WI38 (cell line): ENCODE data around the gene WDR59.

ENCODE experiments used
- H3K4me3 ChIP-seq: 2 replicates; pipeline ENCODE4 v1.5.1; 2011; ENCODE audit warnings: low read depth, mild to moderate bottlenecking, control low read depth, low read length
- CTCF ChIP-seq: IDR thresholded peaks from 2 replicates; pipeline ENCODE4 v1.5.1; 2012; ENCODE audit warnings: low read depth, mild to moderate bottlenecking, control low read depth, low read length

The WDR59 gene

DNA sequence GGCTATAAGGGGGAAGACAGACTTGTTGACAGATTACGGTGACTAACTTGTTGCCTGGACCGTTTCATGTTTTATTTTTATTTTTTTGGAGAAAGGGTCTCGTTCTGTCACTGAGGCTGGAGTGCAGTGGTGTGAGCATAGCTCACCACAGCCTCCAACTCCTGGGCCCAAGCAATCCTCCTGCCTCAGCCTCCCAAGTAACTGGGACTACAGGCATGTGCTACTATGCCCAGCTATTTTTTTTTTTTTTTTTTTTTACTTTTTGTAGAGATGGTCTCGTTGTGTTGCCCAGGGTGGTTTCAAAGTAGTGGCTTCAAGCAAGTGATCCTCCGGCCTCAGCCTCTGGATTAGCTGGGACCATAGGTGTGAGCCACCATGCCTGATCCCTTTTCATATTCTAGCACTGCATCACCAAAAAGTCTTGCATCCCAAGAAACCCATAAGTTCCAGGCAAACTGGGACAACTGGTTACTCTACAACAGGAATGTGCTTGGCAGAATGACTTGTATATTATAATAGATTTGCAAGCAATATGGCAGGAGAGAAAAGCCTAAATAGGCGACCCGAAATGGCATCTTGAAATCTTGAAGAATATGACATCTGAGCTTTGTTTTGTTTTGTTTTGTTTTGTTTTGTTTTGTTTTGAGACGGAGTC, 2.2 kb upstream of the WDR59 start:
- no peak overlapping the region for H3K4me3 ChIP-seq
- TF ChIP-seq CTCF = no peak

DNA sequence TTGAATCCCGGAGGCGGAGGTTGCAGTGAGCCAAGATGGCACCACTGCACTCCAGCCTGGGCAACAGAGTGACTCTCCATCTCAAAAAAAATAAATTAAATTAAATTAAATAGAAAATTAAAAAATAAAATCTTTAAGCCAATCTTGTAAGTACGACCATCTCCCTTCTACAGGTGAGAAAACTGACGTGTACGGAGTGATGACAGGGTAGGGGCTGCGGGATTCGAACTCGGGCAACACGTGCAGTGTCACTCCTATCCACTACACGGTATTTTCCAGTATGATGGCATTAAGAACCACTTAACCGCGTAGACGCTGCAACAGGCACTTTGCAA, 762 bp downstream of the WDR59 start:
- peak overlapping the region; percentile 99 for H3K4me3 ChIP-seq
- no peak for TF ChIP-seq CTCF

DNA sequence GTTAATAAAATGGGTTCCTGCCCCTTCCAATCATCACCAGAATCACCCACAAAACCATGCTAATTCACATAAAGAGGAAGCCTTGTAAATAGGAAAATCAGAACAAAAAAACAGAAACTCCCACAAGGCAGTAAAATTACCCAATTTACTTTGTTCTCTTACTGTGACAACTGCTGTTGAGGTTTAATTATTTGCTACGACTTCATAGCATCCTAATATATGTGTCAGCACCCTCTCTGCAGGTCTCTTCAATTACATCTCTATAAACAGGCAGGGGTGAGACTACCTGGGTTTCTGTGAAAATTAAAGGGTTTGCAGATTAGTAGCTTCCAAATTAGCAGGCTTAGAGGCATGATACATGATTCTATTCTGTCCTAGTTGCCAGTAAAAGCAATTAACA, 2.7 kb downstream of the WDR59 start:
- TF ChIP-seq CTCF = no peak
- H3K4me3 ChIP-seq = no peak overlapping the region

DNA sequence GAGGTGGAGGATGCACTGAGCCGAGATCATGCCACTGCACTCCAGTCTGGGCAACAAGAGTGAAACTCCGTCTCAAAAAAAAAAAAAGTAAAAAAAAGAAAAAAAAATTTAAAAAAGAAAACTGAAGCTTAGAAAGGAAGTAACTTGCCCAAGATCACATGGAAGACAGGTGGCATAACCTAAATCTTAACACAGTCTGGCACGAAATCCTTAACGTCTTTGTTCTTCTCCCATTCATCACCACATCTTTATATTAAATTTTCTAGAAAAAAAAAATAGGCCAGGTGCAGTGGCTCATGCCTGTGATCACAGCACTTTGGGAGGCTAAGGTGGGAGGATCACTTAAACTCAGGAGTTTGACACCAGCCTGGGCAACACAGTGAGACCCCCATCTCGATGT, 9.3 kb downstream of the WDR59 start:
- H3K4me3 ChIP-seq = no peak overlapping the region
- TF ChIP-seq CTCF = no peak

DNA sequence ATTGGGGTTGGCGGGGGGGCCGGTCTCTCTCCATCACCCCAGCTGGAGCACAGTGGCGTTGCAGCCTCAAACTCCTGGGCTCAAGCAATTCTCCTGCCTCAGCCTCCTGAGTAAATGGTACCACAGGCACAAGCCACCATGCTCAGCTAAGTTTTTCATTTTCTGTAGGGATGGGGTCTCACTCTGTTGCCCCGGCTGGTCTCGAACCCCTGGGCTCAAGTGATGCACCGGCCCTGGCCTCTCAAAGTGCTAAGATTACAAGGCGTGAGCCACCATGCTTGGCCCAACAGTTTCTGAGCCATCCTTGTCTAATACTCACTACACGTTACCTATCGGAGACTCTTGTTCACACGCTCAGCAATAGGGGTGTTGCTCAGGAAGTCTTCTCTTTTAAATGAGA, 11.6 kb downstream of the WDR59 start:
- no peak for TF ChIP-seq CTCF
- H3K4me3 ChIP-seq = no peak overlapping the region

GRCh38 chr16:74954763-74955162, 30.2 kb downstream of the WDR59 start:
- no peak for TF ChIP-seq CTCF
- no peak overlapping the region for H3K4me3 ChIP-seq

- TF ChIP-seq CTCF = no peak
- no peak overlapping the region for H3K4me3 ChIP-seq
Observed at GRCh38 chr16:74951681-74952080, 33.2 kb downstream of the WDR59 start.
